ENCODE data around the gene DZIP1L.

DNA sequence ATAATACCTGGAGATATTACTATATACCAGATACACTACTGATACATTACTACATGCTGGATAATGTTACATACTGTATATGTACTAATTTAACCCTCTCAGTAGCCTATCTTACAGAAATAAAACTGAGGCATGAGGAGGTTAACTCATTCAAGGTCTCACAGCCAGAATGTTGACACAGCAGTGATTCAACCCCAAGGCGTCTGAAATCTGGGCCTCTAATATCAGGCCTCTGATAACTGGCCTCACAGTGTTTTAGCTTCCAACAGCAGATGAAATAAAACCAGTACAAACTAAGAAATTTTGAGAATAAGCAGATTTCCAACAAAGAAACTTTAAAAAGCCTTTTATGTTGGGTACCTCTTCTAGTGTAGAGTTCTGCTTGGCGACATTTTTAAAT lies 23.4 kb downstream of the DZIP1L start:
- TF ChIP-seq MAFK (IDR thresholded peaks at IDR 0.05; ENCODE audit: low read length) (no peak), ZNF217 (CRISPR knock-in tag; IDR thresholded peaks at IDR 0.05) (no peak), POLR2A (conservative IDR thresholded peaks at IDR 0.05) (no peak)
- TF ChIP-seq, protein P1, sequence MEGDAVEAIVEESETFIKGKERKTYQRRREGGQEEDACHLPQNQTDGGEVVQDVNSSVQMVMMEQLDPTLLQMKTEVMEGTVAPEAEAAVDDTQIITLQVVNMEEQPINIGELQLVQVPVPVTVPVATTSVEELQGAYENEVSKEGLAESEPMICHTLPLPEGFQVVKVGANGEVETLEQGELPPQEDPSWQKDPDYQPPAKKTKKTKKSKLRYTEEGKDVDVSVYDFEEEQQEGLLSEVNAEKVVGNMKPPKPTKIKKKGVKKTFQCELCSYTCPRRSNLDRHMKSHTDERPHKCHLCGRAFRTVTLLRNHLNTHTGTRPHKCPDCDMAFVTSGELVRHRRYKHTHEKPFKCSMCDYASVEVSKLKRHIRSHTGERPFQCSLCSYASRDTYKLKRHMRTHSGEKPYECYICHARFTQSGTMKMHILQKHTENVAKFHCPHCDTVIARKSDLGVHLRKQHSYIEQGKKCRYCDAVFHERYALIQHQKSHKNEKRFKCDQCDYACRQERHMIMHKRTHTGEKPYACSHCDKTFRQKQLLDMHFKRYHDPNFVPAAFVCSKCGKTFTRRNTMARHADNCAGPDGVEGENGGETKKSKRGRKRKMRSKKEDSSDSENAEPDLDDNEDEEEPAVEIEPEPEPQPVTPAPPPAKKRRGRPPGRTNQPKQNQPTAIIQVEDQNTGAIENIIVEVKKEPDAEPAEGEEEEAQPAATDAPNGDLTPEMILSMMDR (IDR thresholded peaks at IDR 0.05 in 2 of 3, conservative IDR thresholded peaks at IDR 0.05 in 1 of 3; ENCODE audit: insufficient read depth in 2 of 3, low read depth in 1 of 3, low read length in 3 of 3), result no peak
- TF ChIP-seq, protein P2, sequence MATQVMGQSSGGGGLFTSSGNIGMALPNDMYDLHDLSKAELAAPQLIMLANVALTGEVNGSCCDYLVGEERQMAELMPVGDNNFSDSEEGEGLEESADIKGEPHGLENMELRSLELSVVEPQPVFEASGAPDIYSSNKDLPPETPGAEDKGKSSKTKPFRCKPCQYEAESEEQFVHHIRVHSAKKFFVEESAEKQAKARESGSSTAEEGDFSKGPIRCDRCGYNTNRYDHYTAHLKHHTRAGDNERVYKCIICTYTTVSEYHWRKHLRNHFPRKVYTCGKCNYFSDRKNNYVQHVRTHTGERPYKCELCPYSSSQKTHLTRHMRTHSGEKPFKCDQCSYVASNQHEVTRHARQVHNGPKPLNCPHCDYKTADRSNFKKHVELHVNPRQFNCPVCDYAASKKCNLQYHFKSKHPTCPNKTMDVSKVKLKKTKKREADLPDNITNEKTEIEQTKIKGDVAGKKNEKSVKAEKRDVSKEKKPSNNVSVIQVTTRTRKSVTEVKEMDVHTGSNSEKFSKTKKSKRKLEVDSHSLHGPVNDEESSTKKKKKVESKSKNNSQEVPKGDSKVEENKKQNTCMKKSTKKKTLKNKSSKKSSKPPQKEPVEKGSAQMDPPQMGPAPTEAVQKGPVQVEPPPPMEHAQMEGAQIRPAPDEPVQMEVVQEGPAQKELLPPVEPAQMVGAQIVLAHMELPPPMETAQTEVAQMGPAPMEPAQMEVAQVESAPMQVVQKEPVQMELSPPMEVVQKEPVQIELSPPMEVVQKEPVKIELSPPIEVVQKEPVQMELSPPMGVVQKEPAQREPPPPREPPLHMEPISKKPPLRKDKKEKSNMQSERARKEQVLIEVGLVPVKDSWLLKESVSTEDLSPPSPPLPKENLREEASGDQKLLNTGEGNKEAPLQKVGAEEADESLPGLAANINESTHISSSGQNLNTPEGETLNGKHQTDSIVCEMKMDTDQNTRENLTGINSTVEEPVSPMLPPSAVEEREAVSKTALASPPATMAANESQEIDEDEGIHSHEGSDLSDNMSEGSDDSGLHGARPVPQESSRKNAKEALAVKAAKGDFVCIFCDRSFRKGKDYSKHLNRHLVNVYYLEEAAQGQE (IDR thresholded peaks at IDR 0.05; ENCODE audit: borderline replicate concordance), result no peak
- TF ChIP-seq, protein P2 (CRISPR knock-in tag; IDR thresholded peaks at IDR 0.05; ENCODE audit: low read depth), result no peak

Measured in K562 (cell line).